ENCODE measurements around the gene PRR27. TPM values are rescaled to one million over a fixed set of nuclear protein-coding genes. Genes with fewer than 3 reads are reported as not detected.

PRR27 gene
- total RNA-seq, 4 donors from 2014 or later, result 0.42 TPM; not detected in 3

GRCh38 chr4:70138751-70139150, 15.3 kb upstream of the PRR27 start:
- Histone ChIP-seq H3K9me3 (no peaks in the 10 kb centered on the region), H3K27ac (no peak overlapping the region), H3K27me3 (no peaks in the 10 kb centered on the region), H3K4me3 (no peak overlapping the region), H3K36me3 (no peaks in the 10 kb centered on the region), H3K4me1 (no peaks in the 10 kb centered on the region)
- TF ChIP-seq EP300 (IDR thresholded peaks at IDR 0.05) (no peak), POLR2AphosphoS5 (IDR thresholded peaks at IDR 0.05) (no peak), POLR2A (IDR thresholded peaks at IDR 0.05) (no peak)
- TF ChIP-seq, protein P1, sequence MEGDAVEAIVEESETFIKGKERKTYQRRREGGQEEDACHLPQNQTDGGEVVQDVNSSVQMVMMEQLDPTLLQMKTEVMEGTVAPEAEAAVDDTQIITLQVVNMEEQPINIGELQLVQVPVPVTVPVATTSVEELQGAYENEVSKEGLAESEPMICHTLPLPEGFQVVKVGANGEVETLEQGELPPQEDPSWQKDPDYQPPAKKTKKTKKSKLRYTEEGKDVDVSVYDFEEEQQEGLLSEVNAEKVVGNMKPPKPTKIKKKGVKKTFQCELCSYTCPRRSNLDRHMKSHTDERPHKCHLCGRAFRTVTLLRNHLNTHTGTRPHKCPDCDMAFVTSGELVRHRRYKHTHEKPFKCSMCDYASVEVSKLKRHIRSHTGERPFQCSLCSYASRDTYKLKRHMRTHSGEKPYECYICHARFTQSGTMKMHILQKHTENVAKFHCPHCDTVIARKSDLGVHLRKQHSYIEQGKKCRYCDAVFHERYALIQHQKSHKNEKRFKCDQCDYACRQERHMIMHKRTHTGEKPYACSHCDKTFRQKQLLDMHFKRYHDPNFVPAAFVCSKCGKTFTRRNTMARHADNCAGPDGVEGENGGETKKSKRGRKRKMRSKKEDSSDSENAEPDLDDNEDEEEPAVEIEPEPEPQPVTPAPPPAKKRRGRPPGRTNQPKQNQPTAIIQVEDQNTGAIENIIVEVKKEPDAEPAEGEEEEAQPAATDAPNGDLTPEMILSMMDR (IDR thresholded peaks at IDR 0.05), result no peak
- DNase-seq (ENCODE audit: low spot score in 2 of 2), result no peak
- 75% methylated on average over 3 of the region's 3 CpGs for WGBS

- no peak for DNase-seq (ENCODE audit: low spot score in 2 of 2)
- Histone ChIP-seq H3K4me1 (no peaks in the 10 kb centered on the region), H3K27me3 (no peaks in the 10 kb centered on the region), H3K27ac (no peak overlapping the region), H3K4me3 (no peak overlapping the region), H3K9me3 (no peaks in the 10 kb centered on the region), H3K36me3 (no peaks in the 10 kb centered on the region)
- TF ChIP-seq, protein P1 (IDR thresholded peaks at IDR 0.05), result no peak
- TF ChIP-seq POLR2AphosphoS5 (IDR thresholded peaks at IDR 0.05) (no peak), POLR2A (IDR thresholded peaks at IDR 0.05) (no peak), EP300 (IDR thresholded peaks at IDR 0.05) (no peak)
- WGBS, result 54% methylated on average over 3 of the region's 3 CpGs
These were observed 2.8 kb upstream of the PRR27 start for GRCh38 chr4:70151271-70151670.

- no peak overlapping the region for H3K4me3 ChIP-seq
- H3K36me3 ChIP-seq, result no peaks in the 10 kb centered on the region
- H3K4me1 ChIP-seq, result no peaks in the 10 kb centered on the region
- H3K9me3 ChIP-seq, result no peaks in the 10 kb centered on the region
- 86% methylated on average over 2 of the region's 2 CpGs for WGBS
- H3K27me3 ChIP-seq, result no peaks in the 10 kb centered on the region
- H3K27ac ChIP-seq, result no peak overlapping the region
- DNase-seq (ENCODE audit: low spot score in 2 of 2), result no peak
- no peak for TF ChIP-seq POLR2AphosphoS5 (IDR thresholded peaks at IDR 0.05)
- no peak for TF ChIP-seq EP300 (IDR thresholded peaks at IDR 0.05)
- TF ChIP-seq, protein P1 (IDR thresholded peaks at IDR 0.05), result no peak
- TF ChIP-seq POLR2A (IDR thresholded peaks at IDR 0.05), result no peak
These were observed 1.9 kb upstream of the PRR27 start for GRCh38 chr4:70152088-70152487.

DNA sequence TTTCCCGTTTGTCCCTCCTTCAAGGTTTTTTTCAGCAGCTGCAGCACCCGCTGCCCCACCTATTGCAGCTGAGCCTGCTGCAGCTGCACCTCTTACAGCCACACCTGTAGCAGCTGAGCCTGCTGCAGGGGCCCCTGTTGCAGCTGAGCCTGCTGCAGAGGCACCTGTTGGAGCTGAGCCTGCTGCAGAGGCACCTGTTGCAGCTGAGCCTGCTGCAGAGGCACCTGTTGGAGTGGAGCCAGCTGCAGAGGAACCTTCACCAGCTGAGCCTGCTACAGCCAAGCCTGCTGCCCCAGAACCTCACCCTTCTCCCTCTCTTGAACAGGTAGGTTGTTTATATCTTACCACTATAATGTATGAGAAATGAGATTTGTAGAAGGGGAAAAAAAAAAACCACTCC, 4.5 kb downstream of the PRR27 start:
- WGBS, result 34% methylated on average over 2 of the region's 2 CpGs
- TF ChIP-seq POLR2A (IDR thresholded peaks at IDR 0.05) (no peak), POLR2AphosphoS5 (IDR thresholded peaks at IDR 0.05) (no peak)
- TF ChIP-seq, protein P1 (IDR thresholded peaks at IDR 0.05), result no peak
- Histone ChIP-seq H3K27me3 (no peaks in the 10 kb centered on the region), H3K36me3 (no peaks in the 10 kb centered on the region), H3K27ac (no peak overlapping the region), H3K4me1 (no peaks in the 10 kb centered on the region), H3K9me3 (no peaks in the 10 kb centered on the region), H3K4me3 (no peak overlapping the region)
- DNase-seq (ENCODE audit: low spot score in 2 of 2), result no peak

DNA sequence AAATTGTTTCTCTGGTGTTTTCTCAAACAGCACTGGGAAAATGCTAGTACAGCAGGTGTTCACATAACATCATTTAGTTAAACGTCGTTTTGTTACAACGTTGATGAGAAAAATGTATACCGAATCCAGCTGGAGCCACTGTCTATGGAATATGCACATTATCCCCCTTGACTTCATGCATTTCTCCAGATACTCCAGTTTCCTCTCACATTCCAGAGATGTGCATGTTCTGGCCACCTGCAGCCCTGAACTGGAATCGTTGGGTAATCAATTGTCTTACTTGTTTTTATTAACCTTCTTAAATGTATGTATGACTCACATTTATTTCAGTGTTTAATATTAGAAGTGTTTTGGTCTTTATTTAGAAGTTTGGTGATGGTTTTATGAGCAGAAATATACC, 23.1 kb downstream of the PRR27 start:
- Histone ChIP-seq H3K27me3 (no peaks in the 10 kb centered on the region), H3K9me3 (no peaks in the 10 kb centered on the region), H3K4me3 (no peak overlapping the region), H3K27ac (no peak overlapping the region), H3K36me3 (no peaks in the 10 kb centered on the region), H3K4me1 (no peaks in the 10 kb centered on the region)
- DNase-seq (ENCODE audit: low spot score in 2 of 2), result no peak
- TF ChIP-seq, protein P1 (IDR thresholded peaks at IDR 0.05), result no peak
- TF ChIP-seq POLR2AphosphoS5 (IDR thresholded peaks at IDR 0.05), result no peak
- WGBS, result 39% methylated on average over 5 of the region's 5 CpGs
